ENCODE results near the gene SH3GLB1. TPM values are rescaled to one million over a fixed set of nuclear protein-coding genes. Genes with fewer than 3 reads are reported as not detected.

SH3GLB1 gene
- total RNA-seq, 8 experiments from 2014 or later: 26.8 to 106 (median 74.0) TPM

DNA sequence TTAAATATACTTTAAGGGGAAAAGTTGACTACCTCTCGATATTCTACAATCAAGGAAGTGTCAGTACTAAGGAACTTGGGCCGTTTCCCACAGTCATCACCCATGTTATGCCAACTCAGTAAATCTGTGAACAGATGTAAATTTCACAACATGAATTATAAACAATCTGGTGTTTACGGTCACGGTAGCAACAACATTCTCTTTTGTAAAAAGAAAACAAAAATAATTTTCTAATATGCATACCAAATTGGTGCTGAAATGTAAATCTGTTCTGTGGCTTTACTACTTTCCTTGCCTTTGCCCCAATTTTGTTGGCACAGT is 1.2 kb downstream of the SH3GLB1 start:
- peaks cover 8 to 15% of the 10 kb centered on the region in 2 donors for H3K4me1 ChIP-seq (replicated peaks in 1 of 2)
- H3K27ac ChIP-seq: peak overlapping the region; percentile 91 to 96
- in situ Hi-C loops (cut with MboI; ENCODE audit: low pct_unique_long_range_greater_than_20kb in 2 of 9, low sequenced_read_pairs in 9 of 9, unreplicated experiment in 9 of 9): no loop called here
- H3K4me3 ChIP-seq: peak overlapping the region; percentile 57 to 88 (median 60)
- ATAC-seq (replicated peaks in 6 of 8): peak in 1 of 8 experiments; percentile 1
- 0 to 18% (median 5%) methylated on average over 2 to 4 of the region's 4 CpGs for WGBS, 10 experiments

DNA sequence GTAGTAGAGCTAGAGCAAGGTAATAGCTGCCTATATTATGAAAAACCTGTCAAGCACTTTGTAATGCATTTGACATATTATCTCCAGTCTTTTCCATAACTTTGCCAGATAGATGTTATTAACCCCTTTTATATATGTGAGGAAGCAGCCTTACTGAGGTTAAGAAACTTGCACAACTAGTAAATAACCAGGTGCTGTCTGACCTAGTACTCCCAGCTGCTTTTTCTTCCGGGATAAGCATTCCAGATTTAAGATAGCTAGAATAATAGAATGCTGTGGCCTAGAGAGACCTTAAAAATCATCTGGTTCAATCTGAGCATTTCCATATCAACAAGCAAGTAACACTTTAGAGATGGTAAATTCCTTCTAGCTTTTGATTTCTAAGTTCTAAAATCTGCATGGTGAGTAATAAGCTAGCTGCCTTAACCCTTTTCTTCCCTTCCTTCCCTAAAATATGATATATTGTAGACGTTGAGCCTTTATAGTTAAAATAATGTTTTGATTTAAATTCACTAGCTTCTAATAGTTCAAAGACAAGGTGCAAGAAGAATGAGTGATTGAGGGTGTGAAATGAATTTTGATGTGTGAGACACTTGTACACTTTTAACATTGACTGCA is 1.8 kb downstream of the SH3GLB1 start:
- Histone ChIP-seq H3K27ac (peak overlapping the region in 1 of 2 donors; percentile 96), H3K4me1 (replicated peaks in 1 of 2) (peaks cover 8 to 15% of the 10 kb centered on the region in 2 donors), H3K4me3 (peak overlapping the region; percentile 57 to 88 (median 60))
- in situ Hi-C loops (cut with MboI; ENCODE audit: low pct_unique_long_range_greater_than_20kb in 2 of 9, low sequenced_read_pairs in 9 of 9, unreplicated experiment in 9 of 9): no loop called here
- no peak for ATAC-seq (replicated peaks in 6 of 8)
- WGBS, 10 experiments: 0 to 20% (median 7%) methylated on average over 1 to 2 of the region's 2 CpGs

DNA sequence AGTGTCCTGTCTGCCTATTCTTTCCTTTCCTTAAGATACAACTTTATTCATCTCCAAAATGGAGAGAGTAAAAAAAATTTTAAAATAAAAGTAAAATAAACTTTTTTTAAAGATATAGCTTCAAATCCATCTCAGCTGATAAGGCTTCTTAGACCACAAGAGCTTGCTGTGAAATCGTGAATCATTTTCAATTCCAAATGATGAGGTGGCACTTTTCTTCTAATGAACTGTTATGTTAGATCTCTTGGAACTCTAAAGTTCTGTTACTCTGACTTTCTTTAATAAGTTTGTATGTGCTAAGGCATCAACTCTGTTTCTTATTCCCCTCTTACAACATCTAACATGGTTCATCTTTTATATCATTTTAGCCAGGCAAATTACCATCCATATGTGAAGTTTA is 4.5 kb downstream of the SH3GLB1 start:
- Histone ChIP-seq H3K27ac (no peak overlapping the region), H3K4me3 (no peak overlapping the region), H3K4me1 (replicated peaks in 1 of 2) (peaks cover 3 to 5% of the 10 kb centered on the region in 2 donors)
- 15 to 100% (median 70%) methylated on average over 1 of the region's 1 CpG; no CpG with 5 or more reads in 1 of the 10 experiments for WGBS, 10 experiments
- in situ Hi-C loops (cut with MboI; ENCODE audit: low pct_unique_long_range_greater_than_20kb in 2 of 9, low sequenced_read_pairs in 9 of 9, unreplicated experiment in 9 of 9): no loop called here
- no peak for ATAC-seq (replicated peaks in 6 of 8)

DNA sequence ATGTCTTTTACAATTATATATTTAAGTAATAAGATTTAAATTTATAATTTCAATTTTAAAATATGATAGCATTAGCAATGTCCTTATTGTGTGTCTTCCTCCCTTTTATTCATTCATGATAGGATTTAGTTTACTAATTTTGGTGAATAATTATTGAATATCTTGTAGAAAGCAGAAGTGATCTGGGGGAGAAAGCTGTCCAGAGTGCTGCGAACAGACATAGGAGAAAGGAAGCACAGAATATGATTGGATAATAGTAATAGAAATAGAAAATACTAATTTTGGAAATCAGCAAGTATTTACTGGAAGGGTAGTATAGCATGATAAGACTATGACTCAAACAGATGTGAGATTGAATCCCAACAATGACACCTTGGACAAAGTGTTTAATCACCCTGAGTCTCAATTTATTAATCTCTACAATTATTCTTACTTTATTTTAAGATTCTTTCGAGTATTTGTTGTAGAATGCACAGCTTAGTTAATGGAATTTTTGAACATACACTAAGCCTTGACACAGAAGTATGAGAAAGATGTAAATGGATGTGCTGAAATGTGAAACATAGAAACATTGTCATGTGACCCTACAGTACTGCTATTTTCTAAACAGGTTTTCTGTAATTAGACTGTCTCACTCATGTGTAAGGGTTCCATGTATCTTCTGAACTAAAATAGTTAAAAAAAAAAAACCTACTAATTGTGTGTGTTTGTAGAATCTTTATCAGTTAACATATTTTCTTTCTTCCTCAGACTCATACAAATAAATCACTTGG is 7.9 kb downstream of the SH3GLB1 start:
- Histone ChIP-seq H3K27ac (no peak overlapping the region), H3K4me3 (no peak overlapping the region), H3K4me1 (replicated peaks in 1 of 2) (peaks cover under 1 to 1% of the 10 kb centered on the region in 2 donors)
- ATAC-seq (replicated peaks in 6 of 8): peak in 1 of 8 experiments; percentile 23
- in situ Hi-C loops (cut with MboI; ENCODE audit: low pct_unique_long_range_greater_than_20kb in 2 of 9, low sequenced_read_pairs in 9 of 9, unreplicated experiment in 9 of 9): no loop called here
- 84 to 100% (median 95%) methylated on average over 1 to 2 of the region's 2 CpGs for WGBS, 10 experiments

DNA sequence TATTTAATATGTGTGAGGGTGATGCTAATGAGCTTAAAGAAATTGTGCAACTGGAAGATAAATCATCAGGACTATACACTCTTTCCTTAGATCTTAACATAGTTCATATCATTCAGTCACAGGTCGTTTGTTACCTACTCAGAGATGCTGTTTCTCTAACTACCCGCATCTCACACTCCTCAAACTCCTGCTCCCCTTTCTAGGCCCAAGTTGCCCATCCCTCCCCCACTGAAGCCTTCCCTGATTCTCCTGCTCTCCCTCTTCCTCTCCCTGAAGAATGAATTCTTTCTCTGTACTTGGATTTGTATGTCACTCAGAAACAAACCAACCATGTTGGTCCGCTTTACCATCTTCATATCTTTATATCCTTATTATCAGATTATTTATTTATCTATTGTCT is 9.1 kb downstream of the SH3GLB1 start:
- ATAC-seq (replicated peaks in 6 of 8): no peak
- in situ Hi-C loops (cut with MboI; ENCODE audit: low pct_unique_long_range_greater_than_20kb in 2 of 9, low sequenced_read_pairs in 9 of 9, unreplicated experiment in 9 of 9): no loop called here
- WGBS, 10 experiments: 60 to 100% (median 81%) methylated on average over 2 to 3 of the region's 3 CpGs; no CpG with 5 or more reads in 1 of the 10 experiments
- Histone ChIP-seq H3K27ac (no peak overlapping the region), H3K4me1 (replicated peaks in 1 of 2) (no peaks in the 10 kb centered on the region), H3K4me3 (no peak overlapping the region)

DNA sequence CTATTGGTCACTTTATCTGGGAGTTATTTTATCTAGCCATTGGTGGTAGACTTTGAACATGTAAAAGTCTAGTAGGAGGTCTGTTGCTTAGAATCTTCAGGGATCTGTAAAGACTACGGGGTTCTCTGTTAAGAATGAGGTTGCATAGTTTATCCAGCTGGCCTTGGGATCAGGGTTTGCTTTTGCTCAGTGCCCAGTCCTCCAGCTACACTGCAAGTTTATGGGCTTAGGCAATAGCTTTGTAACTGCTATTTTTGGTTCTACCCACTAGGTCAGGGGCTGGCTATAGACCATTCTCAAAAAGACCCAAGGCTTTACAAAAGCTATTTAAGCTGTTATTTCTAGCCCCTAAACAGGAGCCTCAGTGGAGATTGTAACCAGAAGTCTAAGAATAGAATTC is 9.8 kb downstream of the SH3GLB1 start:
- Histone ChIP-seq H3K4me3 (no peak overlapping the region), H3K4me1 (replicated peaks in 1 of 2) (no peaks in the 10 kb centered on the region), H3K27ac (no peak overlapping the region)
- peak in 2 of 8 experiments; percentile 33 to 39 for ATAC-seq (replicated peaks in 6 of 8)
- in situ Hi-C loops (cut with MboI; ENCODE audit: low pct_unique_long_range_greater_than_20kb in 2 of 9, low sequenced_read_pairs in 9 of 9, unreplicated experiment in 9 of 9): no loop called here
- 57 to 100% (median 90%) methylated on average over 1 of the region's 1 CpG; no CpG with 5 or more reads in 2 of the 10 experiments for WGBS, 10 experiments

DNA sequence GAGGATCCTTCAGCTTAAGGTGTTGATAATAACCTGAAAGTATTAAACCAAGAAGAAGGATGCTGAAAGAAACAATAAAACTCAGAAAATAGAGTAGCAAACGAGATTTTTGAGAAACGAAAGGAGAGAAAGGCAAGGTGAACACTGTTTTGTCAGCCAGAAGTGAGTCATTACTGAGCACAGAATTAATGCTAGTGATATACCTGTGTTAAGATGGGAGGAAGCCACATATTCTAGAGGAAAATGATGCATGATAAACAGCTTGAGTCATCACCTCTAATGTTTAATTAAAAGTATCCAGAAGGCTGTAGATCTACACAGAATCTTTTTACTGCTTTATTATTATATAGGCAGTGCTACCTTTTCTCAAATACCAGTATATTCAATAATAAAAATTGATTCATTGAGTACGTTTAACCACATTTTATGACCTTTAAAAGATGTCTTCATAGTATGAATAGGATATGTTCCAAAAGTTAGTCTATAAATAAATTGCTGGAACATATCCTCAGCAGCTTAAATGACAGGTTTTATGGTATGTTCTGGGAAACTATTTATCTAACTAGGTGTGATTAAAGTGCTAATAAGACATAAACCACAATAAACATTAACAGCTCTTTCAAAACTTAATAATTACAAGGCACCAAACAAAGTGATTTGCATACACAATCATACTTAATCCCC is 10.3 kb downstream of the SH3GLB1 start:
- Histone ChIP-seq H3K4me3 (no peak overlapping the region), H3K27ac (no peak overlapping the region), H3K4me1 (replicated peaks in 1 of 2) (no peaks in the 10 kb centered on the region)
- no peak for ATAC-seq (replicated peaks in 6 of 8)
- in situ Hi-C loops (cut with MboI; ENCODE audit: low pct_unique_long_range_greater_than_20kb in 2 of 9, low sequenced_read_pairs in 9 of 9, unreplicated experiment in 9 of 9): no loop called here
- WGBS, 10 experiments: 63 to 100% (median 86%) methylated on average over 1 to 3 of the region's 3 CpGs

DNA sequence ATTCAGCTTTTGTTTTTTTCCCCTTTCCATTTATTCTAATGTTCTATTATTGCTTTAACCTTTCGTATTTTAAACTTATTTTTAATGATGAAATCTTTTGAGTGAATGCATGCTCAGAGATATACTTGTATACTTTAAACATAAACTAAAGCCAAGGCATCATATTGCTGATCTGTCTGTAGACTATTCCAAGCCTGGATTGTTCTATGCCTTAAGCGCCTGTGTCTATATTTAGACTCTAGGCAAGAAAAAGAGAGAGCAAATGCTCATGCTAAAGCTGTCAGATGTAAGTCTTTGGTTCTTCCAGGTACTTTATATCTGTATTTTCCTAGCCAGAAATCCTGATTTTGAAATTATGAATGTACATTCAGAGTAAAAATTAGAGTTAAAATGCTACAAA is 14.4 kb downstream of the SH3GLB1 start:
- no peak overlapping the region for H3K27ac ChIP-seq
- 63 to 100% (median 93%) methylated on average over 1 to 2 of the region's 2 CpGs for WGBS, 10 experiments
- H3K4me1 ChIP-seq (replicated peaks in 1 of 2): no peaks in the 10 kb centered on the region
- in situ Hi-C loops (cut with MboI; ENCODE audit: low pct_unique_long_range_greater_than_20kb in 2 of 9, low sequenced_read_pairs in 9 of 9, unreplicated experiment in 9 of 9): no loop called here
- no peak for ATAC-seq (replicated peaks in 6 of 8)
- no peak overlapping the region for H3K4me3 ChIP-seq

DNA sequence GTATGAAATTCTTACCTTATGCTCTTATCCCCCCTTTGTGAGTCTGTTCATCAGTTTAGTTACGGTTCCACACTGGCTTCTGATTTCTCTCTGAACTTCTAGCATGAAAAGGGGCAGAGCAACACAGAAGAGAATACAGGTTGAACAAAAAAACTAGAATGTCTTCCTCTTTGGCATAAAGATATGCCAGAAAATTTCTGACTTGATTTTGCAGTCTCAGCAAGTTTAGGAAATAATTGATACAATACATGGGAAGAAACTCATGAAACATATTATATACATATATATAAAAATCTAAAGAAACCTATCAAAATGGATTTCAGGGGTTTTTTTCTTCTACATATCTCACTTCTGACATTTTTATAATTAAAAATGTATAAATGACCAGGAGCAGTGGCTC is 27.0 kb downstream of the SH3GLB1 start:
- no peak for ATAC-seq (replicated peaks in 6 of 8)
- no peaks in the 10 kb centered on the region for H3K4me1 ChIP-seq (replicated peaks in 1 of 2)
- in situ Hi-C loops (cut with MboI; ENCODE audit: low pct_unique_long_range_greater_than_20kb in 2 of 9, low sequenced_read_pairs in 9 of 9, unreplicated experiment in 9 of 9): loop anchor here in 1 of 9 experiments (25.0 kb wide), 1 partner anchor 344 kb away; the partner anchor contains the start of gene ODF2L
- H3K4me3 ChIP-seq: no peak overlapping the region
- no peak overlapping the region for H3K27ac ChIP-seq
- WGBS, 10 experiments: 91 to 100% (median 100%) methylated on average over 1 of the region's 1 CpG; no CpG with 5 or more reads in 1 of the 10 experiments

DNA sequence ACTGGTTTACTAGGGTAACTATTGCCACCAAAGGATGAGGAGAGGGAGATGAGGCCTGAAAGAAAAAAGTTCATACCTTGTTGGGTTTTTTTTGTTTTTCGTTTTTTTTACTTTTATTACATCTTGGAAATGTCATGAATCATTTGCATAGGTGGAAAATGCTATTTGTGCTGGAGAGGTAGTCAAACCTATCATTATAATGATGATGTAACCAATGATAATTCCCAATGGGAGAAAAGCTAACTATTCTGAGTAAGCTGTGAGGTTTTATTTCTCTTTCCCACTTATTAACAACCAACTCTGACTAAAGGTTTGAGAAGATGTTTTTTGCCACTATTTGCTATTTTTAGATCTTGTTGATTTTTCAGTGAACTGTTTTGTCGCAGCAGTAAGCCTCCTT is 29.0 kb downstream of the SH3GLB1 start:
- 0 to 50% (median 50%) methylated on average over 1 to 2 of the region's 2 CpGs; no CpG with 5 or more reads in 1 of the 10 experiments for WGBS, 10 experiments
- H3K4me3 ChIP-seq: no peak overlapping the region
- no peak for ATAC-seq (replicated peaks in 6 of 8)
- H3K27ac ChIP-seq: no peak overlapping the region
- in situ Hi-C loops (cut with MboI; ENCODE audit: low pct_unique_long_range_greater_than_20kb in 2 of 9, low sequenced_read_pairs in 9 of 9, unreplicated experiment in 9 of 9): loop anchor here in 1 of 9 experiments (25.0 kb wide), 1 partner anchor 346 kb away; the partner anchor contains the start of gene ODF2L
- H3K4me1 ChIP-seq (replicated peaks in 1 of 2): no peaks in the 10 kb centered on the region

DNA sequence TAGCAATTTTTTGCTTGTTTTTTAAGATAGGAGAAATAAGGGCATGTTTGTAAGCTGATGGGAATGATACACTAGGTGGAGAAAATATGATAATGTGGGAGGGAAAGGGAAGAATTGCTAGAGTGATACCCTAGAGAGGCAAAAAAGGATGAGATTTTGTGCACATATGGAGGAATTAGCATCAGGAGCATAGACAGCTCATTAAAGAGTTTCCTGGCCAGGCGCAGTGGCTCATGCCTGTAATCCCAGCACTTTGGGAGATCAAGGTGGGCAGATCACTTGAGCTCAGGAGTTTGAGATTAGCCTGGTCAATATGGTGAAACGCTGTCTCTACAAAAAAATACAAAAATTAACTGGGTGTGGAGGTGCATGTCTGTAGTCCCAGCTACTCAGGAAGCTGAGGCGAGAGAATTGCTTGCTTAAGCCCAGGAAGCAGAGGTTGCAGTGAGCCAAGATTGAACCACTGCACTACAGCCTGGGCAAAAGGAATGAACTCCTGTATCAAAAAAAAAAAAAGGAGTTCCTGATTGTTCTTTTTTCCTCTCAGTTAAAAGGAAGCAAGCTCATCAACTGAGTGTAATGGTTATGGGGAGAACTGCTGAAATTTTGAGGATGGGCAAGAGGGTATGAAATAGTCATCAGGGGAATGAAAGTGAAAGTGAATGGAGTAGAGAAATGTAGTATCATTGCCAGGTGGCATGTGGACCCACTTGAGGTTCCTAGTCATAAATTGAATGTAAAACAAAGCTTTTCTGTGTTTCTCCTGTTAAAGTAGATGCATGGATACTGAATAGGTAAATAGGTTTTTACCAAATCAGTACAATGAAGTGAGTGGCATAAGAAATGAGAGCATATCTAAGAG is 35.5 kb downstream of the SH3GLB1 start:
- peak in 2 of 8 experiments; percentile 38 to 65 for ATAC-seq (replicated peaks in 6 of 8)

DNA sequence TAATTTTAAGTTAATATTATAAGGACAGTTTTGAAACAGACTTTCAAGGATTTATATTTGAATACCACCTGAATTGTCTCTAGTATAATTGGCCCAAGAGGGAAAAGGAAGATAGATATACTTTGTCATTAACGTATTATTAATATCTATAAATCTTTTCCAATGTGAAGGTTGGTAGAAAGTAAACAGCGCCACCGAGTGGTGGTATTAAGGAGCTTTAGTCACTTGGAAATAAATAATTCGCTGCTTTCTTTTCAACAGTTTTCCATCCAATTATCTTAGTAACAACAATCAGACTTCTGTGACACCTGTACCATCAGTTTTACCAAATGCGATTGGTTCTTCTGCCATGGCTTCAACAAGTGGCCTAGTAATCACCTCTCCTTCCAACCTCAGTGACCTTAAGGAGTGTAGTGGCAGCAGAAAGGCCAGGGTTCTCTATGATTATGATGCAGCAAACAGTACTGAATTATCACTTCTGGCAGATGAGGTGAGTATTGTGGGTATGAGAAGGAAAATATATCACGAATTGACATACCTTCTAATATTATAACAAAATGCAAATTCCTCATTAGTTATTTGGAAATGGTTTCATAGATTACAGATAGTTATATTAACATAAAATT is 37.7 kb downstream of the SH3GLB1 start:
- H3K4me3 ChIP-seq: no peak overlapping the region
- ATAC-seq (replicated peaks in 6 of 8): no peak
- H3K27ac ChIP-seq: no peak overlapping the region
- in situ Hi-C loops (cut with MboI; ENCODE audit: low pct_unique_long_range_greater_than_20kb in 2 of 9, low sequenced_read_pairs in 9 of 9, unreplicated experiment in 9 of 9): loop anchor here in 1 of 9 experiments (25.0 kb wide), 1 partner anchor 355 kb away; the partner anchor contains the start of gene ODF2L
- H3K4me1 ChIP-seq (replicated peaks in 1 of 2): no peaks in the 10 kb centered on the region
- 7 to 70% (median 39%) methylated on average over 2 to 6 of the region's 6 CpGs for WGBS, 10 experiments

More for the DNA sequence above, 35.5 kb downstream of the SH3GLB1 start:
- Histone ChIP-seq H3K4me1 (replicated peaks in 1 of 2) (no peaks in the 10 kb centered on the region), H3K27ac (no peak overlapping the region), H3K4me3 (no peak overlapping the region)
- WGBS, 10 experiments: 50 to 100% (median 100%) methylated on average over 1 to 3 of the region's 3 CpGs; no CpG with 5 or more reads in 3 of the 10 experiments
- in situ Hi-C loops (cut with MboI; ENCODE audit: low pct_unique_long_range_greater_than_20kb in 2 of 9, low sequenced_read_pairs in 9 of 9, unreplicated experiment in 9 of 9): loop anchor here in 1 of 9 experiments (25.0 kb wide), 1 partner anchor 353 kb away; the partner anchor contains the start of gene ODF2L
